ENCODE measurements around the gene PRMT7. TPM values are rescaled to one million over a fixed set of nuclear protein-coding genes. Genes with fewer than 3 reads are reported as not detected.

PRMT7 gene
- total RNA-seq, 4 donors from 2014 or later = 20.6 to 115 (median 38.5) TPM

DNA sequence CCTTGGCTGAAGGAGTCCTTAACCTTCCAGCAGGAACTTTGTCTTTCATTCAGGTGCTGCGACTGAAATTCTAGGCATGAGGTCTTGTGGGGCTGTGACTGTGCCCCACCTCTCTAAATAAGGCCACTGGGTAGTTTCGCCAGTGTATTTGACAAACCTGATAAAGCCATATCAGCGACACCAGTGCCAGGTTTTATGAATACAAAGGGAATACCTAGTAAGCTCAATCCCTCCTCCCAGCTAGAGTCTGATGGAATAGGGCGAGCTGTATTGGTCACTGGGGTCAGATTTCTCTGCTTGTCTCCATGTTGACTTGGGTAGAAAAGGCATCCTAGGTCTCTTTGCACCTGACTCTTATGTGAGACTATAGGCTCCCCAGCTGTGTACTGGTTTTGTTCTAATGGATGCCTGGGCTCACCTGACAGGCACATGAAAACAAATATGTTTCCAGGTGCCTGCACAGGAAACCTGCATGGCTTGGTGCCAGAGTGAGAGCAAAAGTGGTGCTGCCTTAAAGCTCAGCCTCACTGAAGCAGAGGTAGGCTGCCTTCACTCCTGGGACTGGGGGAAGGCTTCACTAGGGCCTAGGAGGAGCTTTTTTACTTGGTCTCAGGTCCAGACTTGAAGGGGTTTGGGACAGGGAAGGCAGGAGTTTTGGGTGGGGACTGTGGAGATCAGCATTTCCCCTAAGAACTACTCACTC, 38.2 kb upstream of the PRMT7 start:
- in situ Hi-C loops (cut with MboI; ENCODE audit: low pct_ligation_motif_present in 1 of 4, low pct_unique_long_range_greater_than_20kb in 1 of 4, low sequenced_read_pairs in 3 of 4) = no loop called here
- intact Hi-C loops (cut with DNase I; ENCODE audit: low total_unique reads) = no loop called here
- H3K4me1 ChIP-seq = peaks cover 6 to 61% (median 24%) of the 10 kb centered on the region in 4 donors
- peak; percentile 55 for DNase-seq
- H3K4me3 ChIP-seq = no peak overlapping the region
- H3K36me3 ChIP-seq = no peaks in the 10 kb centered on the region
- WGBS, 2 donors (ENCODE audit: low coverage in 1 of 2) = 28 to 62% methylated on average over 4 of the region's 4 CpGs
- TF ChIP-seq EP300 (IDR thresholded peaks at IDR 0.05; ENCODE audit: low read depth) (no peak), POLR2A (IDR thresholded peaks at IDR 0.05) (no peak), POLR2AphosphoS5 (IDR thresholded peaks at IDR 0.05) (no peak)
- TF ChIP-seq, protein P1, sequence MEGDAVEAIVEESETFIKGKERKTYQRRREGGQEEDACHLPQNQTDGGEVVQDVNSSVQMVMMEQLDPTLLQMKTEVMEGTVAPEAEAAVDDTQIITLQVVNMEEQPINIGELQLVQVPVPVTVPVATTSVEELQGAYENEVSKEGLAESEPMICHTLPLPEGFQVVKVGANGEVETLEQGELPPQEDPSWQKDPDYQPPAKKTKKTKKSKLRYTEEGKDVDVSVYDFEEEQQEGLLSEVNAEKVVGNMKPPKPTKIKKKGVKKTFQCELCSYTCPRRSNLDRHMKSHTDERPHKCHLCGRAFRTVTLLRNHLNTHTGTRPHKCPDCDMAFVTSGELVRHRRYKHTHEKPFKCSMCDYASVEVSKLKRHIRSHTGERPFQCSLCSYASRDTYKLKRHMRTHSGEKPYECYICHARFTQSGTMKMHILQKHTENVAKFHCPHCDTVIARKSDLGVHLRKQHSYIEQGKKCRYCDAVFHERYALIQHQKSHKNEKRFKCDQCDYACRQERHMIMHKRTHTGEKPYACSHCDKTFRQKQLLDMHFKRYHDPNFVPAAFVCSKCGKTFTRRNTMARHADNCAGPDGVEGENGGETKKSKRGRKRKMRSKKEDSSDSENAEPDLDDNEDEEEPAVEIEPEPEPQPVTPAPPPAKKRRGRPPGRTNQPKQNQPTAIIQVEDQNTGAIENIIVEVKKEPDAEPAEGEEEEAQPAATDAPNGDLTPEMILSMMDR (IDR thresholded peaks at IDR 0.05) = no peak
- H3K27me3 ChIP-seq = no peaks in the 10 kb centered on the region
- no peaks in the 10 kb centered on the region for H3K9me3 ChIP-seq
- peak overlapping the region; percentile 4 to 64 (median 60) for H3K27ac ChIP-seq

GRCh38 chr16:68273459-68273858, 37.4 kb upstream of the PRMT7 start:
- intact Hi-C loops (cut with DNase I; ENCODE audit: low total_unique reads) (no loop called here), in situ Hi-C loops (cut with MboI; ENCODE audit: low pct_ligation_motif_present in 1 of 4, low pct_unique_long_range_greater_than_20kb in 1 of 4, low sequenced_read_pairs in 3 of 4) (no loop called here)
- WGBS, 2 donors (ENCODE audit: low coverage in 1 of 2) = 94% methylated on average over 5 of the region's 5 CpGs; no CpG with 5 or more reads in 1 of the 2 donors
- Histone ChIP-seq H3K9me3 (no peaks in the 10 kb centered on the region), H3K27ac (peak overlapping the region in 1 of 4 donors; percentile 62), H3K4me1 (peaks cover 0 to 53% (median 17%) of the 10 kb centered on the region in 4 donors), H3K27me3 (no peaks in the 10 kb centered on the region), H3K36me3 (no peaks in the 10 kb centered on the region), H3K4me3 (no peak overlapping the region)
- DNase-seq = no peak
- TF ChIP-seq POLR2A (IDR thresholded peaks at IDR 0.05) = no peak
- no peak for TF ChIP-seq POLR2AphosphoS5 (IDR thresholded peaks at IDR 0.05)
- TF ChIP-seq, protein P1 (IDR thresholded peaks at IDR 0.05) = no peak
- no peak for TF ChIP-seq EP300 (IDR thresholded peaks at IDR 0.05; ENCODE audit: low read depth)

GRCh38 chr16:68273896-68274295, 36.9 kb upstream of the PRMT7 start:
- WGBS, 2 donors (ENCODE audit: low coverage in 1 of 2) = 66 to 84% methylated on average over 4 to 8 of the region's 8 CpGs
- no peaks in the 10 kb centered on the region for H3K36me3 ChIP-seq
- no peaks in the 10 kb centered on the region for H3K9me3 ChIP-seq
- DNase-seq = no peak
- H3K4me3 ChIP-seq = no peak overlapping the region
- intact Hi-C loops (cut with DNase I; ENCODE audit: low total_unique reads) = no loop called here
- TF ChIP-seq, protein P1 (IDR thresholded peaks at IDR 0.05) = no peak
- TF ChIP-seq EP300 (IDR thresholded peaks at IDR 0.05; ENCODE audit: low read depth) = no peak
- TF ChIP-seq POLR2A (IDR thresholded peaks at IDR 0.05) = no peak
- no peak for TF ChIP-seq POLR2AphosphoS5 (IDR thresholded peaks at IDR 0.05)
- H3K4me1 ChIP-seq = peaks cover 0 to 48% (median 16%) of the 10 kb centered on the region in 4 donors
- no peak overlapping the region for H3K27ac ChIP-seq
- no peaks in the 10 kb centered on the region for H3K27me3 ChIP-seq
- in situ Hi-C loops (cut with MboI; ENCODE audit: low pct_ligation_motif_present in 1 of 4, low pct_unique_long_range_greater_than_20kb in 1 of 4, low sequenced_read_pairs in 3 of 4) = no loop called here

DNA sequence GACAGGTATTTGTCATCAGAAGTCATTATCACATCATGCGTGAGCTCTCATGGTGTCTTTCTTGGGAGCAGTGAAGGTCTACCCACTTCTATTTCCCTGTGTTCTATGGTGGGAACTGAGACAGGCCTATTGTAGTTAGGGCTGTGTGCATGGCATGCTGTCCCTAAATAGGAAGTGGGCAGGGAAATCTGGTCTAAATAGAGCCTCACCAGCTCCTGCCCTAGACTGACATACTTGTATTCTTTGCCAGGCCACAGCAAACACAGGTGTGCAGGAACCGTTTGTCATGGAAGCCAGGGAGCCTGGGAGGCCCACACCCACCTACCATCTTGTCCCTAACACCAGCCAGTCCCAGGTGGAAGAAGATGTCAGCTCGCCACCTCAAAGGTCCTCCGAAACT, 36.4 kb upstream of the PRMT7 start:
- Histone ChIP-seq H3K27ac (peak overlapping the region in 1 of 4 donors; percentile 60), H3K4me1 (peaks cover 0 to 46% (median 14%) of the 10 kb centered on the region in 4 donors), H3K4me3 (no peak overlapping the region), H3K36me3 (no peaks in the 10 kb centered on the region), H3K27me3 (no peaks in the 10 kb centered on the region), H3K9me3 (no peaks in the 10 kb centered on the region)
- WGBS, 2 donors (ENCODE audit: low coverage in 1 of 2) = 88% methylated on average over 4 of the region's 4 CpGs; no CpG with 5 or more reads in 1 of the 2 donors
- intact Hi-C loops (cut with DNase I; ENCODE audit: low total_unique reads) = no loop called here
- in situ Hi-C loops (cut with MboI; ENCODE audit: low pct_ligation_motif_present in 1 of 4, low pct_unique_long_range_greater_than_20kb in 1 of 4, low sequenced_read_pairs in 3 of 4) = no loop called here
- DNase-seq = no peak
- TF ChIP-seq POLR2A (IDR thresholded peaks at IDR 0.05) (no peak), EP300 (IDR thresholded peaks at IDR 0.05; ENCODE audit: low read depth) (no peak), POLR2AphosphoS5 (IDR thresholded peaks at IDR 0.05) (no peak)
- TF ChIP-seq, protein P1 (IDR thresholded peaks at IDR 0.05) = no peak
